GM10266 (cell line): ENCODE measurements around the gene STRBP.
"Not testable (repeated sequence)": the region's sequence is repeated elsewhere in the genome, so short reads cannot be mapped to it uniquely, and the experiment has no call there.

ENCODE experiments used
- DNase-seq: peaks from one replicate; pipeline ENCODE4 v3.0.0; 2012; ENCODE audit errors: extremely low spot score
- CTCF ChIP-seq: IDR thresholded peaks from 2 replicates; pipeline ENCODE4 v1.5.1; 2012; ENCODE audit warnings: mild to moderate bottlenecking, low read depth; ENCODE audit not compliant: control insufficient read depth, insufficient read depth; ENCODE audit errors: missing control alignments

STRBP gene

GRCh38 chr9:123282362-123283047 is 14.1 kb upstream of the STRBP start:
- no peak for DNase-seq
- no peak for TF ChIP-seq CTCF

GRCh38 chr9:123281659-123282350 is 13.4 kb upstream of the STRBP start:
- no peak for DNase-seq
- no peak for TF ChIP-seq CTCF

- DNase-seq = not testable (repeated sequence)
Observed at GRCh38 chr9:123278879-123279493, 10.6 kb upstream of the STRBP start.

- no peak for TF ChIP-seq CTCF
- DNase-seq = no peak
Observed at GRCh38 chr9:123278361-123278760, 10.0 kb upstream of the STRBP start.

GRCh38 chr9:123276551-123276950 is 8.2 kb upstream of the STRBP start:
- no peak for TF ChIP-seq CTCF
- no peak for DNase-seq

- DNase-seq = not testable (repeated sequence)
Observed at GRCh38 chr9:123271133-123271532, 2.7 kb upstream of the STRBP start.

- DNase-seq = no peak
- TF ChIP-seq CTCF = no peak
Observed at GRCh38 chr9:123269281-123269680, 895 bp upstream of the STRBP start.

- TF ChIP-seq CTCF = no peak
- no peak for DNase-seq
Observed at GRCh38 chr9:123268199-123268464, 254 bp downstream of the STRBP start.
